Neural cell (in vitro differentiated cells): ENCODE results near the gene SKIC8. TPM values are rescaled to one million over a fixed set of nuclear protein-coding genes. Genes with fewer than 3 reads are reported as not detected.

Experiments used
- H2AFZ ChIP-seq: fragments of 200-600, 300-800 bp; sonication (generic), shearing (Covaris generic); 2 replicates; pipeline ENCODE4 v1.6.0; 2014; ENCODE audit warnings: low read depth, mild to moderate bottlenecking, antibody characterized with exemption, low read length, moderate library complexity
- H3F3A ChIP-seq: fragments of 200-600 bp; shearing (Covaris generic); 2 replicates; pipeline ENCODE4 v1.6.1; 2016; ENCODE audit warnings: mild to moderate bottlenecking, moderate library complexity, mixed read lengths, antibody characterized with exemption, low read length; ENCODE audit not compliant: insufficient read depth, poor library complexity, severe bottlenecking
- H3K27ac ChIP-seq: fragments of 200-600, 300-800 bp; sonication (generic), shearing (Covaris generic); 2 replicates; pipeline ENCODE4 v1.5.1; 2014; ENCODE audit warnings: mild to moderate bottlenecking, low read length, moderate library complexity
- H3K27me3 ChIP-seq: fragments of 300-800, 200-600 bp; sonication (generic), shearing (Covaris generic); 2 replicates; pipeline ENCODE4 v1.6.0; 2014; ENCODE audit warnings: mild to moderate bottlenecking, low read depth, low read length, moderate library complexity; ENCODE audit not compliant: insufficient read depth
- H3K36me3 ChIP-seq: fragments of 300-800, 200-600 bp; sonication (generic), shearing (Covaris generic); 2 replicates; pipeline ENCODE4 v1.5.1; 2014; ENCODE audit warnings: mild to moderate bottlenecking, antibody characterized with exemption, low read length, moderate library complexity; ENCODE audit not compliant: insufficient read depth
- H3K4me2 ChIP-seq: fragments of 300-800, 200-600 bp; sonication (generic), shearing (Covaris generic); 2 replicates; pipeline ENCODE4 v1.6.0; 2014; ENCODE audit warnings: mild to moderate bottlenecking, low read length
- H3K4me3 ChIP-seq: fragments of 300-800, 200-600 bp; sonication (generic), shearing (Covaris generic); 2 replicates; pipeline ENCODE4 v1.5.1; 2014; ENCODE audit warnings: mild to moderate bottlenecking, low read length, moderate library complexity
- H3K79me2 ChIP-seq: fragments of 200-600 bp; shearing (Covaris generic); replicated peaks from 2 replicates; pipeline ENCODE4 v1.6.0; 2014; ENCODE audit warnings: mild to moderate bottlenecking, low read length, moderate library complexity; ENCODE audit not compliant: insufficient read depth
- H3K9ac ChIP-seq: fragments of 300-800, 200-600 bp; sonication (generic), shearing (Covaris generic); 2 replicates; pipeline ENCODE4 v1.6.1; 2016; ENCODE audit warnings: mild to moderate bottlenecking, low read length, mixed read lengths
- H3K9me2 ChIP-seq: fragments of 200-600 bp; shearing (Covaris generic); 2 replicates; pipeline ENCODE4 v1.6.1; 2016; ENCODE audit warnings: mild to moderate bottlenecking, low read length, mixed read lengths; ENCODE audit not compliant: insufficient read depth
- H3K9me3 ChIP-seq: fragments of 200-600, 300-800 bp; sonication (generic), shearing (Covaris generic); 2 replicates; pipeline ENCODE4 v1.6.1; 2016; ENCODE audit warnings: mild to moderate bottlenecking, mixed run types, low read length, moderate library complexity, mixed read lengths
- H4K20me1 ChIP-seq: fragments of 200-600 bp; shearing (Covaris generic); 2 replicates; pipeline ENCODE4 v1.6.1; 2016; ENCODE audit warnings: mild to moderate bottlenecking, mixed run types; ENCODE audit not compliant: insufficient read depth
- CTCF ChIP-seq: fragments of 450-650 bp; IDR thresholded peaks from 2 replicates; pipeline ENCODE4 v1.5.1; 2014; ENCODE audit warnings: antibody characterized with exemption, mild to moderate bottlenecking, moderate library complexity; ENCODE audit not compliant: poor library complexity, severe bottlenecking
- EP300 ChIP-seq: fragments of 450-650 bp; conservative IDR thresholded peaks from 2 replicates; pipeline ENCODE4 v1.6.1; 2014; ENCODE audit warnings: antibody characterized with exemption, mild to moderate bottlenecking, moderate library complexity; ENCODE audit not compliant: poor library complexity, severe bottlenecking
- EZH2 ChIP-seq: fragments of 200-600, 300-800 bp; shearing (Covaris generic), sonication (generic); IDR thresholded peaks from 2 replicates; pipeline ENCODE4 v1.6.1; 2014; ENCODE audit warnings: antibody characterized with exemption, low read length, borderline replicate concordance, mild to moderate bottlenecking; ENCODE audit not compliant: insufficient read depth, poor library complexity, severe bottlenecking
- MXI1 ChIP-seq: fragments of 450-650 bp; conservative IDR thresholded peaks from 2 replicates; pipeline ENCODE4 v1.6.1; 2014; ENCODE audit warnings: antibody characterized with exemption, mild to moderate bottlenecking; ENCODE audit not compliant: poor library complexity, severe bottlenecking
- POLR2AphosphoS5 ChIP-seq: IDR thresholded peaks from 2 replicates; pipeline ENCODE4 v1.6.1; 2012
- RAD21 ChIP-seq: fragments of 450-650 bp; conservative IDR thresholded peaks from 2 replicates; pipeline ENCODE4 v1.6.1; 2014; ENCODE audit warnings: antibody characterized with exemption, mild to moderate bottlenecking, moderate library complexity
- REST ChIP-seq: IDR thresholded peaks from 2 replicates; pipeline ENCODE4 v1.6.1; 2012; ENCODE audit warnings: borderline replicate concordance
- SMC3 ChIP-seq: fragments of 450-650 bp; conservative IDR thresholded peaks from 2 replicates; pipeline ENCODE4 v1.6.1; 2014; ENCODE audit warnings: antibody characterized with exemption, mild to moderate bottlenecking, moderate library complexity; ENCODE audit not compliant: poor library complexity
- TAF1 ChIP-seq: IDR thresholded peaks from 2 replicates; pipeline ENCODE4 v1.6.1; 2012; ENCODE audit warnings: low read depth
- polyA plus RNA-seq: library from polyadenylated mRNA; depleted of rRNA; stranded (reverse); fragments of >200 nt; gene quantifications from 2 replicates; pipeline ENCODE4 v1.2.3, GENCODE V29; 2014

The SKIC8 gene
- polyA plus RNA-seq, 1 donor from 2014 or later: 170 TPM

GRCh38 chr15:78313383-78313782 lies 14.0 kb upstream of the SKIC8 start:
- Histone ChIP-seq H3K79me2 (no peaks in the 10 kb centered on the region), H3K9ac (no peak overlapping the region), H3K9me2 (no peaks in the 10 kb centered on the region), H4K20me1 (no peaks in the 10 kb centered on the region), H2AFZ (no peak overlapping the region), H3K4me2 (no peak overlapping the region), H3K9me3 (no peaks in the 10 kb centered on the region), H3K36me3 (no peaks in the 10 kb centered on the region), H3K27me3 (no peaks in the 10 kb centered on the region), H3F3A (no peaks in the 10 kb centered on the region), H3K4me3 (no peak overlapping the region), H3K27ac (no peak overlapping the region)
- no peak for TF ChIP-seq SMC3
- TF ChIP-seq RAD21: no peak
- no peak for TF ChIP-seq MXI1
- TF ChIP-seq EZH2: no peak
- TF ChIP-seq REST: no peak
- no peak for TF ChIP-seq TAF1
- no peak for TF ChIP-seq EP300
- no peak for TF ChIP-seq POLR2AphosphoS5
- no peak for TF ChIP-seq CTCF

- Histone ChIP-seq H4K20me1 (no peaks in the 10 kb centered on the region), H3K9me3 (no peaks in the 10 kb centered on the region), H2AFZ (no peak overlapping the region), H3F3A (no peaks in the 10 kb centered on the region), H3K79me2 (no peaks in the 10 kb centered on the region), H3K36me3 (no peaks in the 10 kb centered on the region), H3K27ac (no peak overlapping the region), H3K4me2 (no peak overlapping the region), H3K9me2 (no peaks in the 10 kb centered on the region), H3K27me3 (no peaks in the 10 kb centered on the region), H3K9ac (no peak overlapping the region), H3K4me3 (no peak overlapping the region)
- TF ChIP-seq CTCF (no peak), POLR2AphosphoS5 (no peak), SMC3 (no peak), EP300 (no peak), TAF1 (no peak), MXI1 (no peak), RAD21 (no peak), EZH2 (no peak), REST (no peak)
These were observed 13.5 kb upstream of the SKIC8 start for GRCh38 chr15:78312957-78313356.
